Testis (tissue), 3 donors: ENCODE results near the gene KRTAP9-2. TPM values are rescaled to one million over a fixed set of nuclear protein-coding genes. Genes with fewer than 3 reads are reported as not detected.

ENCODE experiments used
- DNase-seq: peaks from one replicate; pipeline ENCODE4 v3.0.0-alpha.2; 2019
- H3K27ac ChIP-seq, 2 donors: fragments of 200-600 bp; sonication (generic); one replicate each; pipeline ENCODE4 v1.5.1; 2019
- H3K27me3 ChIP-seq: fragments of 200-600 bp; sonication (generic); one replicate; pipeline ENCODE4 v1.5.1; 2019
- H3K36me3 ChIP-seq: fragments of 200-600 bp; sonication (generic); one replicate; pipeline ENCODE4 v1.5.1; 2017; ENCODE audit warnings: low read depth; ENCODE audit errors: missing control alignments
- H3K4me1 ChIP-seq: fragments of 200-600 bp; sonication (generic); one replicate; pipeline ENCODE4 v1.5.1; 2019
- H3K4me3 ChIP-seq, 2 donors: fragments of 200-600 bp; sonication (generic); one replicate each; pipeline ENCODE4 v1.5.1; 2017 to 2019
- H3K9me3 ChIP-seq: fragments of 200-600 bp; sonication (generic); one replicate; pipeline ENCODE4 v1.5.1; 2017
- CTCF ChIP-seq, 3 experiments: fragments of 450-650 bp in 2 of 3; fragments of 200-600 bp in 1 of 3; sonication (generic) in 1 of 3; IDR thresholded peaks; one replicate each; pipeline ENCODE4 v1.5.1; 2016 to 2019; ENCODE audit warnings: antibody characterized with exemption in 3 of 3, mild to moderate bottlenecking in 2 of 3, moderate library complexity in 1 of 3
- POLR2A ChIP-seq: fragments of 450-650 bp; IDR thresholded peaks from one replicate; pipeline ENCODE4 v1.6.1; 2017; ENCODE audit warnings: antibody characterized with exemption, mild to moderate bottlenecking, moderate library complexity
- WGBS, 2 donors: methylation state at CpG; one replicate each; pipeline ENCODE4 v1.1.5; 2018; 5-methylcytosine and 5-hydroxymethylcytosine counted together
- intact Hi-C: fragments of 100-400 bp; cut with DNase I; formaldehyde crosslinking; loops from one replicate; pipeline ENCODE4 v1.15.1; 2023; ENCODE audit warnings: low total_unique reads
- polyA plus RNA-seq: library from polyadenylated mRNA; stranded (reverse); fragments of 350-450 nt; fragmentation: Illumina TruSeq; extraction: RNeasy Lipid Tissue Mini Kit (QIAGEN cat#74804); gene quantifications from one replicate; pipeline ENCODE4 v1.2.3, GENCODE V29; 2014; ENCODE audit warnings: low read depth, low replicate concordance; ENCODE audit not compliant: insufficient read depth
- total RNA-seq, 2 donors: library from RNA; depleted of rRNA; stranded (reverse); fragments of >200 nt; gene quantifications; one replicate each; pipeline ENCODE4 v1.2.3, GENCODE V29; 2016

Gene KRTAP9-2
- total and polyA plus RNA-seq, 3 donors from 2014 or later, result not detected

- WGBS, 2 donors, result 41 to 50% methylated on average over 1 of the region's 1 CpG
- no peaks in the 10 kb centered on the region for H3K4me1 ChIP-seq
- TF ChIP-seq POLR2A, result no peak
- TF ChIP-seq CTCF (IDR thresholded peaks at IDR 0.05), result no peak
- H3K27ac ChIP-seq, result no peak overlapping the region
- H3K4me3 ChIP-seq, result no peak overlapping the region
- H3K36me3 ChIP-seq, result no peaks in the 10 kb centered on the region
- DNase-seq, result no peak
- no peaks in the 10 kb centered on the region for H3K9me3 ChIP-seq
- no peaks in the 10 kb centered on the region for H3K27me3 ChIP-seq
- intact Hi-C loops, result no loop called here
These were observed 30.4 kb upstream of the KRTAP9-2 start for GRCh38 chr17:41196068-41196467.

DNA sequence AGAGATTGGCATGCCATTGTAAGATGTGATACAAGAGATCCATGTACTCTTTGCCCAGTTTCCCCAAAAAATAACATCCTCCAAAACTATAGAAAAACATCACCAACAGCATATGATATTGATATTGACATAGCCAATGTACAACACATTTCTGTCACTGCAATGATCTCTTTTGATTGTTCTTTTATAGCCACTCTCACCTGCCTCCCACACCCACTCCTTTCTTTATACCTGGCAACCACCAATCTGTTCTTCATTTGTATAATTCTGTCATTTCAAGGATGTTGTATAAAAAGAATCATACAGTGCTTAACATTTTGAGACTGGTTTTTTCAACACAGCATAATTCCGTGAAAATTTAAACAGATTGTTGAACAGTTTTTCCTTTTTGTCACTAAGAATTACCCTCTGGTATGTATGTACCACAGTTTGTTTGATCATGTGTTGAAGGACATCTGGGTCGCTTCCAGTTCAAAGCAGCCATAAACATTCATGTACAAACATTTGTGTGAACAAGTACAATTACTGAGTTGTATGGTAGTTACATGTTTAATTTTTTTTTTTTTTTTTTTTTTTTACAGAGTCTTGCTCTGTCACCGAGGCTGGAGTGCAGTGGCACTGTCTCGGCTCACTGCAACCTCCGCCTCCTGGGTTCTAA is 26.9 kb upstream of the KRTAP9-2 start:
- DNase-seq, result no peak
- WGBS, 2 donors, result 66 to 89% methylated on average over 3 to 5 of the region's 5 CpGs
- TF ChIP-seq CTCF (IDR thresholded peaks at IDR 0.05) (no peak), POLR2A (no peak)
- Histone ChIP-seq H3K36me3 (no peaks in the 10 kb centered on the region), H3K4me1 (no peaks in the 10 kb centered on the region), H3K27ac (no peak overlapping the region), H3K9me3 (no peaks in the 10 kb centered on the region), H3K27me3 (no peaks in the 10 kb centered on the region), H3K4me3 (no peak overlapping the region)
- intact Hi-C loops, result no loop called here

- Histone ChIP-seq H3K4me1 (no peaks in the 10 kb centered on the region), H3K36me3 (no peaks in the 10 kb centered on the region), H3K4me3 (no peak overlapping the region), H3K9me3 (no peaks in the 10 kb centered on the region), H3K27ac (no peak overlapping the region), H3K27me3 (no peaks in the 10 kb centered on the region)
- TF ChIP-seq CTCF (IDR thresholded peaks at IDR 0.05) (no peak), POLR2A (no peak)
- no peak for DNase-seq
- WGBS, 2 donors, result 27 to 36% methylated on average over 1 of the region's 1 CpG
- intact Hi-C loops, result no loop called here
These were observed 14.5 kb upstream of the KRTAP9-2 start for GRCh38 chr17:41211845-41212466.

- Histone ChIP-seq H3K4me3 (no peak overlapping the region), H3K4me1 (no peaks in the 10 kb centered on the region), H3K27ac (no peak overlapping the region), H3K27me3 (no peaks in the 10 kb centered on the region), H3K9me3 (no peaks in the 10 kb centered on the region), H3K36me3 (no peaks in the 10 kb centered on the region)
- 72 to 81% methylated on average over 7 of the region's 7 CpGs for WGBS, 2 donors
- no peak for DNase-seq
- intact Hi-C loops, result no loop called here
- TF ChIP-seq CTCF (IDR thresholded peaks at IDR 0.05) (no peak), POLR2A (no peak)
These were observed 13.8 kb upstream of the KRTAP9-2 start for GRCh38 chr17:41212524-41213169.
